Lower leg skin (tissue), 3 donors: ENCODE data around the gene ZAR1.
"Not testable (repeated sequence)": the region's sequence is repeated elsewhere in the genome, so short reads cannot be mapped to it uniquely, and the experiment has no call there.

Experiments
- POLR2A ChIP-seq, 2 donors: fragments of 450-650 bp; IDR thresholded peaks; one replicate each; pipeline ENCODE4 v1.6.1; 2016 to 2017; ENCODE audit warnings: antibody characterized with exemption in 2 of 2, mild to moderate bottlenecking in 1 of 2, moderate library complexity in 1 of 2
- TF ChIP-seq, protein P1 (sequence below), 3 donors: fragments of 450-650 bp; IDR thresholded peaks; one replicate each; pipeline ENCODE4 v1.5.1; 2016; ENCODE audit warnings: antibody characterized with exemption in 3 of 3, mild to moderate bottlenecking in 3 of 3, moderate library complexity in 2 of 3

DNA sequence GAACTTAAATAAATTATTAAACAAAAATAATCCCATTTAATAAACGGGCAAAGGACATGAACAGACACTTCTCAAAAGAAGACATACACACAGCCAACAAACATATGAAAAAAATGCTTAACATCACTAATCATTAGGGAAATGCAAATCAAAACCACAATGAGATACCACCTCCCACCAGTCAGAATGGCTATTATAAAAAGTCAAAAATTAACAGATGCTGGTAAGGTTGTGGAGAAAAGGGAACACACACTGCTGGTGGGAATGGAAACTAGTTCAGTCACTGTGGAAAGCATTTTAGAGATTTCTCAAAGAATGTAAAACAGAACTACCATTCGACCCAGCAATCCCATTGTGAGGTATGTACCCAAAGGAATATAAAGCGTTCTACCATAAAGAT lies 38.4 kb upstream of the ZAR1 start:
- TF ChIP-seq, protein P1, sequence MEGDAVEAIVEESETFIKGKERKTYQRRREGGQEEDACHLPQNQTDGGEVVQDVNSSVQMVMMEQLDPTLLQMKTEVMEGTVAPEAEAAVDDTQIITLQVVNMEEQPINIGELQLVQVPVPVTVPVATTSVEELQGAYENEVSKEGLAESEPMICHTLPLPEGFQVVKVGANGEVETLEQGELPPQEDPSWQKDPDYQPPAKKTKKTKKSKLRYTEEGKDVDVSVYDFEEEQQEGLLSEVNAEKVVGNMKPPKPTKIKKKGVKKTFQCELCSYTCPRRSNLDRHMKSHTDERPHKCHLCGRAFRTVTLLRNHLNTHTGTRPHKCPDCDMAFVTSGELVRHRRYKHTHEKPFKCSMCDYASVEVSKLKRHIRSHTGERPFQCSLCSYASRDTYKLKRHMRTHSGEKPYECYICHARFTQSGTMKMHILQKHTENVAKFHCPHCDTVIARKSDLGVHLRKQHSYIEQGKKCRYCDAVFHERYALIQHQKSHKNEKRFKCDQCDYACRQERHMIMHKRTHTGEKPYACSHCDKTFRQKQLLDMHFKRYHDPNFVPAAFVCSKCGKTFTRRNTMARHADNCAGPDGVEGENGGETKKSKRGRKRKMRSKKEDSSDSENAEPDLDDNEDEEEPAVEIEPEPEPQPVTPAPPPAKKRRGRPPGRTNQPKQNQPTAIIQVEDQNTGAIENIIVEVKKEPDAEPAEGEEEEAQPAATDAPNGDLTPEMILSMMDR (IDR thresholded peaks at IDR 0.05), result not testable (repeated sequence)
- not testable (repeated sequence) for TF ChIP-seq POLR2A (IDR thresholded peaks at IDR 0.05)
